HG03558 (cell line): ENCODE results near the gene CNTNAP2.
"Not testable (repeated sequence)": the region's sequence is repeated elsewhere in the genome, so short reads cannot be mapped to it uniquely, and the experiment has no call there.

Source experiments
- ATAC-seq: cut with Tn5 transposase; IDR thresholded peaks from one replicate; pipeline ENCODE4 v1.9.1; 2021; ENCODE audit warnings: moderate number of reproducible peaks; ENCODE audit not compliant: unreplicated experiment; ENCODE audit errors: extremely low read depth

Gene CNTNAP2

GRCh38 chr7:146146831-146147486 lies 30.4 kb downstream of the CNTNAP2 start:
- no peak for ATAC-seq

- no peak for ATAC-seq
Measured at GRCh38 chr7:146150153-146150552, 33.6 kb downstream of the CNTNAP2 start.

DNA sequence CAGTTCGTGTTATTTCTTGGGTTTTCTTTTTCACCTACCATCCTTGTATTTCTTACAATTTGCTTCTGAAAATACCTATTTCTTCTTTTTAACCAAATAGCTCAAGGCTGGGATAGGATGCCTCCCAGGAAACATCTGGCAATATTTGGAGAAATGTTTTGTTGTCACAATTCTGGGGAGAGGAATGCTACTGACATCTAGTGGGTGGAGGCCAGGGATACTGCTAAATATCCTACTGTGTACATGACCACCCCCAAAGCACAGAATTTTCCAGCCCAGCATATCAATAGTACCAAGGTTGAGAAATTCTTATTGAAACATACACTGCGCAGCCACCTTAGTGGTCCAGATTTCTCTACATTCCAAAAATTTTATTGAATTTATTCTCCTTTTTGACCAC lies 55.5 kb downstream of the CNTNAP2 start:
- ATAC-seq, result no peak

GRCh38 chr7:146175716-146176115 lies 59.1 kb downstream of the CNTNAP2 start:
- ATAC-seq, result no peak

DNA sequence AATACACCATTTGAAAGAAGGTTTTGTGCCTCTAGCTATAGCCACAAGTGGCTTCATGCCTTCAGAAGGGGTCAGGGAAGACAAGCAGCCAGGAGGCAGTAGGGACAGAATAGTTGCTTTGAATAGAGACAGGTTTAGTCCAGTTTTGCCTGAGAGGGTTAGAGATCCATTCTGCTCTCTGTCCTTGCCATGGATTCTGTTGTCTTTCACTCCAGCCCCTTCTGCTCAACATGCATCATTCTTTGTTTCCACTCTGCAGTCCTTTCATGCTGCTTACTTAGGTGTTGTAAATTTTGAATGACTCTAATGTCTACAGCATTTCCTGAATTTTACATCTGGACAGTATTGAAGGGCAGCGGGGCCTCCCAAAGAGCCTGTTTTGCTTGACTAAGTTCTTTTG lies 60.3 kb downstream of the CNTNAP2 start:
- ATAC-seq, result no peak

- no peak for ATAC-seq
Measured at GRCh38 chr7:146177301-146177700, 60.7 kb downstream of the CNTNAP2 start.

GRCh38 chr7:146185844-146186243 lies 69.2 kb downstream of the CNTNAP2 start:
- ATAC-seq, result no peak

DNA sequence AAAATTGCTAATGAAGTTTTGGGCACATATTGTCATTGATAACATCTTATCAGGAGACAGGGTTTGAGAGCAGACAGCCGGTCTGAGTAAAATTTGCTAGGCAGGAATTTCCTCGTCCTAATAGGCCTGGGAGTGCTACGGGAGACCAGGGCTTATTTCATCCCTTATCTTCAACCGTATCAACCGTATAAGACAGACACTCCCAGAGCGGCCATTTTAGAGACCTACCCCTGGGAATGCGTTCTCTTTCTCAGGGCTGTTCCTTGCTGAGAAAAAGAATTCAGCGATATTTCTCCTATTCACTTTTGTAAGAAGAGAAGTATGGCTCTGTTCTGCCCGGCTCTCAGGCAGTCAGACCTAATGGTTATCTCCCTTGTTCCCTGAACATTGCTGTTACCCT lies 74.8 kb downstream of the CNTNAP2 start:
- not testable (repeated sequence) for ATAC-seq

- no peak for ATAC-seq
Measured at GRCh38 chr7:146201945-146202344, 85.3 kb downstream of the CNTNAP2 start.

- ATAC-seq, result no peak
Measured at GRCh38 chr7:146206270-146206669, 89.7 kb downstream of the CNTNAP2 start.

DNA sequence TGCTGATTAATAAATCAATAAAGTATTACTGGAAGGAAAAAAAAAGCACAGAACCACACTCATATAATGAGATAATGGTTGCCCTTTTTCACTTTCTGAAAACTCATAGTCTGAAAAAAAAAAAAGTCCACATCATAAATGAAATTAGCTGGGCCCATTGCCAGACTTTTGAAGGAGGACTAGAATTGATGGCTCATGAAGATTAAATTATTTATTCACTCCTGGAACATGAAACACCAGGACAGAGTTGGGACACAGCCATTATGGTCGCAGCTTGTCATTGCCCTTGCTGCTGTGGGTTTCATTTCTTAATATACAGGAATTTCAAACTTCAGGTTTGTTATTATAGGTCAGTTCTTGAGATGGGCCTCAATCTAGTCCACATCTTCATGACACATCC lies 91.9 kb downstream of the CNTNAP2 start:
- no peak for ATAC-seq

DNA sequence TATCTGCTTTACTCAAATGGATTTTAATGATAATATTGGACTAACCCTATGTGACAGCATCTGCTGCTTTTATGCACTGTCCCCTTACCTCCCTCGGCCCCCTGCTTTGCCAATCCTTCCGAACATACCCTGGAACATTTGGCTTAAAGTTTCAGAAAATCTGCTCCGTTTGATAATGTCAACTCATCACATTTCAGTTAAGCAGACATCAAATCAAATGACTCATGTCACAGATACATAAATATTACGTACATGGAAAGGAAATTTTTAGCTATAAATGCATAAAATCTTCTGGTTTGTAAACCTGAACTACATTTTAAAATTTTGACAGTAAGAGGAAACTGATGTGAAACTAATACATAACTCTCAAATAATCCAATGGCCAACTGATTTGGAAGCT lies 98.2 kb downstream of the CNTNAP2 start:
- no peak for ATAC-seq

DNA sequence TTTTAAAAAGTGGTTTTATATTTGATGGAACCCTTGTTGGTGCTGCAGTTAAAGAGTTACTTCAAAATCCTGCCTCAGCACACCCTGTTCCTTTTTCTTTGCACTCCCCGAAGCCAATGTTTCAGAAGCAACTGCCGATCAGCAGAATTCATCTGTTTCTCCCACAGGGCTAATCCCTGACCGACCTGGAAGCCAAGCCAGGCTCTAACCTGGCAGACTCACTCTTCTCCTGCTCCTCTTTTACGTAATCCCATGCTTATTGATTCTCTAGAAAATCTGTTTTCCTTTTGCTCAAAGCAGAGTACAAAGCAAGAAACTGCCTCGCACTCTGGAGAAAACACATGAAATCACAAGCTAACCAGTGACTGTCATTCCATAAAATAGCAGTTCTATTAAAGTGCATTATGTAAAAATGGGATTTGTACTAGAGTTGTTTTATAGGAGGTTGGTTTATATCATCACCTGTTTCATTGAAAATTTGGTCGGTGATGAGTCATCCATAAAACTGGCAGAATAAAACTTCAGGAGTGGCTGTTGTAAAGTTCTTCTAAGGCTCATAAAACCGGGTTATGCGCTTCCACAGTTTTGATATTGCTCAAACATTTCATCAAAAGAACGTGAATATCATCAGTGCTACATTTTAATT lies 99.9 kb downstream of the CNTNAP2 start:
- no peak for ATAC-seq

GRCh38 chr7:146223851-146224250 lies 107.2 kb downstream of the CNTNAP2 start:
- ATAC-seq, result no peak

GRCh38 chr7:146232604-146233003 lies 116.0 kb downstream of the CNTNAP2 start:
- ATAC-seq, result no peak

DNA sequence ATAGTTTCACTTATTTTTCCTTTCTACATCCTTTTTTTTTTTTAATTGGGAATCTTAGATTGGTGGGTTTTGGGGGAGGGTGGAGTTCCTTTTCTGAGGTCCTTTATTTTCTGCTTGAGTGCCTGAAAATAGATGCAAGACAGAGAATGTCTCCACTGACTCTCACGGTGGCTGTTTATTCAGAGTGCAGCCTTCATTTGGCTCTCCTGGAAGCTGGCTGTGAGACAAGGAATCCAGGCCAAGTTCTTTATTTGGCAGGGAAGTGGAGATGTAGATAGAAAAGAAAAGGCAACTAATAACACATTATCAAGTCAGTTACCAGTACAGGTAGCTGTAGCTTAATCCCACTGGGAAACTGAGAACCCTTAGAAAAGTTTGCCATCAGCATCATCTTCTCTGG lies 118.6 kb downstream of the CNTNAP2 start:
- ATAC-seq, result no peak

DNA sequence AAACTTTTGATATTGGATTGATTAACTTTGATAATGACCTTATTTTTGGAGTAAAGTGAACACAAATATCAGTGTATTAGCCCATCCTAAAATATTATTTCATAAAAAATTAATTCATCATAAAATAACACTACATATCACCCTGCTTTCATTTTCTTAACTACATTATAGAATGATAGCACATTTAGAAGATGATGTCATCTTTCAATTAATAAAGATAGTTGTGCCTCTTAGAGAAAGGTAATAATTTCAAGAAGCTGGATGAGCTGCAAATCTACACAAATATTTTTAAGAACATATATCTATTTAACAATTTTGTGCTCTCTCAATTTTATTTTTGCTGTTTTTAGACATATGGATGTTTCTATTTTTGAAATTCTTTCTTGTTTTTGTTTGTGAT lies 126.1 kb downstream of the CNTNAP2 start:
- ATAC-seq, result no peak

GRCh38 chr7:146247991-146248390 lies 131.4 kb downstream of the CNTNAP2 start:
- not testable (repeated sequence) for ATAC-seq

- not testable (repeated sequence) for ATAC-seq
Measured at GRCh38 chr7:146248744-146249143, 132.1 kb downstream of the CNTNAP2 start.

- no peak for ATAC-seq
Measured at GRCh38 chr7:146249272-146249671, 132.7 kb downstream of the CNTNAP2 start.

DNA sequence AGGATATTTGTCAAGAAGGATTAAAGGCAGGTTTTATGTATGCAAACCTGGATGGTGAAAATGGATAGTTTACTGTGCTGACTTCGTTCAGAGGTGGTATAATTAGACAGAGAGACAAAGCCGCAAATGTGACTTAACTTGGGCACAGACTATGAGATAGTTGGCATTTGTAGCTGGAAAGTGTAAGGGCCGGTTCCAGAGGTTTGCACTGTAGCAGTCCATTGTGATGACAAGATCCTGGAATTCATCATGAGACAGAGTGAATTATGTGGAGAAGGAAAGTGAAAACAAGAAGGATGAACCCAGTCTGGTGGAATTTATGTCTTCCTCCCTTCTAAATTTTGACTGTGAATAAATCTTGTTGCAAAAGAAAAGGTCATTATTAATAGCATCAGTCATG lies 139.0 kb downstream of the CNTNAP2 start:
- no peak for ATAC-seq

GRCh38 chr7:146262527-146262926 lies 145.9 kb downstream of the CNTNAP2 start:
- ATAC-seq, result no peak
